Suprapubic skin (tissue), 4 donors: Measurements from ENCODE around the gene CD300A. TPM values are rescaled to one million over a fixed set of nuclear protein-coding genes. Genes with fewer than 3 reads are reported as not detected.
A peak's percentile ranks its signal among the peaks of the same experiment; 100 is the strongest.

Experiments used
- DNase-seq, 2 donors: peaks; one replicate each; pipeline ENCODE4 v3.0.0-alpha.2; 2019; ENCODE audit warnings: low spot score in 2 of 2
- H3K27ac ChIP-seq: fragments of 200-600 bp; sonication (generic); one replicate; pipeline ENCODE4 v1.5.1; 2019
- H3K27me3 ChIP-seq: fragments of 200-600 bp; sonication (generic); one replicate; pipeline ENCODE4 v1.5.1; 2019
- H3K36me3 ChIP-seq: fragments of 200-600 bp; sonication (generic); one replicate; pipeline ENCODE4 v1.5.1; 2019
- H3K4me1 ChIP-seq: fragments of 200-600 bp; sonication (generic); one replicate; pipeline ENCODE4 v1.5.1; 2019
- H3K4me3 ChIP-seq: fragments of 200-600 bp; sonication (generic); one replicate; pipeline ENCODE4 v1.5.1; 2019; ENCODE audit warnings: mild to moderate bottlenecking
- H3K9me3 ChIP-seq: fragments of 200-600 bp; sonication (generic); one replicate; pipeline ENCODE4 v1.5.1; 2019
- EP300 ChIP-seq: sonication (generic); formaldehyde crosslinking; IDR thresholded peaks from one replicate; pipeline ENCODE4 v1.6.1; 2017; ENCODE audit warnings: antibody characterized with exemption
- POLR2A ChIP-seq, 2 donors: fragments of 450-650 bp; IDR thresholded peaks; one replicate each; pipeline ENCODE4 v1.6.1; 2017; ENCODE audit warnings: antibody characterized with exemption in 2 of 2, mild to moderate bottlenecking in 2 of 2, moderate library complexity in 2 of 2
- POLR2AphosphoS5 ChIP-seq, 3 donors: sonication (generic); formaldehyde crosslinking; IDR thresholded peaks; one replicate each; pipeline ENCODE4 v1.6.1; 2017; ENCODE audit warnings: antibody characterized with exemption in 3 of 3
- WGBS: methylation state at CpG from one replicate; pipeline ENCODE4 v1.1.5; 2018; 5-methylcytosine and 5-hydroxymethylcytosine counted together
- total RNA-seq, 4 donors: library from RNA; depleted of rRNA; stranded (reverse); fragments of >200 nt; gene quantifications; one replicate each; pipeline ENCODE4 v1.1.0, GENCODE V29; 2016
- TF ChIP-seq, protein P1 (sequence below), 2 donors: fragments of 200-600 bp in 1 of 2; fragments of 450-650 bp in 1 of 2; sonication (generic) in 1 of 2; IDR thresholded peaks; one replicate each; pipeline ENCODE4 v1.5.1; 2016 to 2019; ENCODE audit warnings: antibody characterized with exemption in 2 of 2, mild to moderate bottlenecking in 1 of 2, moderate library complexity in 1 of 2

Gene CD300A
- 1 to 10 TPM; 1.4 to 6.3 (median 2.9) TPM for total RNA-seq

GRCh38 chr17:74466111-74466827, at the start of gene CD300A:
Gene CD300A, plus strand, starts transcription at chr17:74466634. Its CDS starts 70 bp downstream, at chr17:74466704.
- no peak for DNase-seq

DNA sequence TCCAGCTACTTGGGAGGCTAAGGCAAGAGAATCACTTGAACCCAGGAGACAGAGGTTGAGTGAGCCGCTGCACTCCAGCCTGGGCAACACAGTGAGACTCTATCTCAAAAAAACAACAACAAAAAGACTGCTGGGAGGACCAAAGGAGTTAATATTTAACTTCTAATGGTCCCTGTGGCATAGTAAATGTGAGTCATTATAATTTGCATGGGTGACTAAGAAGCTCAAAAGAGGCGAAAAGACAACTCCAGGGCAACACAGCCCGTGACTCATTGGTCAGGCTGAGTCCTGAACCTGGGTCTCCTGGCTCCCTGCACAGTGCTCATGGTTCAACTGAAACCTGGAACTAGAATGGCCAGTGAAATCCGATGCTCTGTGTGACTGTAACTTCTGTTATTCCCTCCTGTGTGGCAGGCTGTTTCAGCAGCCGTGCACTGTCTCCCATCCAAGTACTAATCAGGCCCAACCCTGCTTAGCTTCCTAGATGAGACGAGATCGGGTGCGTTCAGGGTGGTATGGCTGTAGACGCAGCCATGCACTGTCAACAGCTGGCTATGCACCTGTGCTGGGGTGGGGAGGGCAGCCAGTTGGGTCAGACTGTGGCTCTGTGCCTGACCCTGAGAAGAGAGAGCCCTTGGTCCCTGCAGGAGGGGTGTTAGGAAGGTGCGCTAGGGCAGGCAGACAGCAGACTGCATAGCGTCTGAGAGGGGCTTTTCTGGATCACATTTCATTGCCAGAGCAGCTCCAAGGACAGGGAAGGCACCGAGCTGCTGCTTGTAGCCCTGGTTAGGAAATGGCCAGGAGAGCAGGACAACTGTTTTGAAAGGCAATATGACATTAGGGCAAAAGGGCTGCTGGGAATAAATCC, 49.0 kb upstream of the CD300A start:
- H3K27me3 ChIP-seq, result peaks cover 3% of the 10 kb centered on the region
- H3K9me3 ChIP-seq, result no peaks in the 10 kb centered on the region
- no peak overlapping the region for H3K4me3 ChIP-seq
- H3K4me1 ChIP-seq, result peaks cover 4% of the 10 kb centered on the region
- WGBS, result 60% methylated on average over 10 of the region's 12 CpGs
- no peak for DNase-seq
- TF ChIP-seq EP300 (no peak), POLR2AphosphoS5 (IDR thresholded peaks at IDR 0.05) (no peak), POLR2A (IDR thresholded peaks at IDR 0.05) (no peak)
- TF ChIP-seq, protein P1, sequence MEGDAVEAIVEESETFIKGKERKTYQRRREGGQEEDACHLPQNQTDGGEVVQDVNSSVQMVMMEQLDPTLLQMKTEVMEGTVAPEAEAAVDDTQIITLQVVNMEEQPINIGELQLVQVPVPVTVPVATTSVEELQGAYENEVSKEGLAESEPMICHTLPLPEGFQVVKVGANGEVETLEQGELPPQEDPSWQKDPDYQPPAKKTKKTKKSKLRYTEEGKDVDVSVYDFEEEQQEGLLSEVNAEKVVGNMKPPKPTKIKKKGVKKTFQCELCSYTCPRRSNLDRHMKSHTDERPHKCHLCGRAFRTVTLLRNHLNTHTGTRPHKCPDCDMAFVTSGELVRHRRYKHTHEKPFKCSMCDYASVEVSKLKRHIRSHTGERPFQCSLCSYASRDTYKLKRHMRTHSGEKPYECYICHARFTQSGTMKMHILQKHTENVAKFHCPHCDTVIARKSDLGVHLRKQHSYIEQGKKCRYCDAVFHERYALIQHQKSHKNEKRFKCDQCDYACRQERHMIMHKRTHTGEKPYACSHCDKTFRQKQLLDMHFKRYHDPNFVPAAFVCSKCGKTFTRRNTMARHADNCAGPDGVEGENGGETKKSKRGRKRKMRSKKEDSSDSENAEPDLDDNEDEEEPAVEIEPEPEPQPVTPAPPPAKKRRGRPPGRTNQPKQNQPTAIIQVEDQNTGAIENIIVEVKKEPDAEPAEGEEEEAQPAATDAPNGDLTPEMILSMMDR (IDR thresholded peaks at IDR 0.05), result no peak
- H3K27ac ChIP-seq, result no peak overlapping the region
- H3K36me3 ChIP-seq, result no peaks in the 10 kb centered on the region

More at GRCh38 chr17:74466111-74466827, at the start of gene CD300A:
- Histone ChIP-seq H3K4me1 (peaks cover 5% of the 10 kb centered on the region), H3K36me3 (no peaks in the 10 kb centered on the region), H3K4me3 (peak within 1 kb of the TSS; percentile 34), H3K9me3 (no peaks in the 10 kb centered on the region), H3K27ac (no peak within 1 kb of the TSS), H3K27me3 (peaks cover 32% of the 10 kb centered on the region)
- 8% methylated on average over 25 of the region's 25 CpGs for WGBS
- TF ChIP-seq EP300 (no peak), POLR2A (IDR thresholded peaks at IDR 0.05) (no peak), POLR2AphosphoS5 (IDR thresholded peaks at IDR 0.05) (no peak)
- TF ChIP-seq, protein P1 (IDR thresholded peaks at IDR 0.05), result no peak

DNA sequence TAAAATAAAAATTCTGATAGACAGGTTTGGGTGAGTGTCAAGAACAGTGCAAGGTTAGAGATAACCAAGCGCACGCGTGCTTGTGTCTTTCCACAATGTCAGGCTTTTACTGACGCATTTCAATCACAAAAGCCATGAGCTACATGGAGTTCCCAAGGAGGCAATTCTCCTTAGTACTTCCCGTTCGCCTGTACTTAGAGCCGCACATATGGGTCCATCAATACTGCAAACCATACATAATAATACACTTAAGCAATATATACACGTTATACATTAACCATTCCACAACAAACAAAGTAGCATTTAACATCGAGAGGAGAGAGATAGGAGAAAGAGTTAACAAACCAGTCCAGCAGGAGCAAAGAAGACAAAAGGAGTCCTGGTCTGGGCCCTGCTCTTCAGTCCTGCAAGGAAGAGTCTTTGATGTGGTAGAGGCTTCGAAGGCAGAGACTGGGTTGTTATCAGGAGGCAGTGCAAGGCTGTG, 46.5 kb upstream of the CD300A start:
- no peak overlapping the region for H3K4me3 ChIP-seq
- no peaks in the 10 kb centered on the region for H3K36me3 ChIP-seq
- WGBS, result 78% methylated on average over 10 of the region's 10 CpGs
- peaks cover 11% of the 10 kb centered on the region for H3K27me3 ChIP-seq
- DNase-seq, result no peak
- H3K27ac ChIP-seq, result no peak overlapping the region
- TF ChIP-seq EP300 (no peak), POLR2A (IDR thresholded peaks at IDR 0.05) (no peak), POLR2AphosphoS5 (IDR thresholded peaks at IDR 0.05) (no peak)
- TF ChIP-seq, protein P1 (IDR thresholded peaks at IDR 0.05), result no peak
- H3K9me3 ChIP-seq, result no peaks in the 10 kb centered on the region
- peaks cover 10% of the 10 kb centered on the region for H3K4me1 ChIP-seq

- TF ChIP-seq EP300 (no peak), POLR2A (IDR thresholded peaks at IDR 0.05) (no peak), POLR2AphosphoS5 (IDR thresholded peaks at IDR 0.05) (no peak)
- TF ChIP-seq, protein P1 (IDR thresholded peaks at IDR 0.05), result no peak
- Histone ChIP-seq H3K4me3 (no peak overlapping the region), H3K9me3 (no peaks in the 10 kb centered on the region), H3K4me1 (peaks cover 31% of the 10 kb centered on the region), H3K27ac (no peak overlapping the region), H3K27me3 (peaks cover 11% of the 10 kb centered on the region), H3K36me3 (no peaks in the 10 kb centered on the region)
- no peak for DNase-seq
- 92% methylated on average over 7 of the region's 7 CpGs for WGBS
Measured at GRCh38 chr17:74424117-74424516, 42.3 kb upstream of the CD300A start.

- no peak overlapping the region for H3K4me3 ChIP-seq
- H3K27me3 ChIP-seq, result peaks cover 11% of the 10 kb centered on the region
- no peak overlapping the region for H3K27ac ChIP-seq
- TF ChIP-seq POLR2A (IDR thresholded peaks at IDR 0.05), result no peak
- no peak for TF ChIP-seq EP300
- TF ChIP-seq POLR2AphosphoS5 (IDR thresholded peaks at IDR 0.05), result no peak
- TF ChIP-seq, protein P1 (IDR thresholded peaks at IDR 0.05), result no peak
- DNase-seq, result no peak
- no peaks in the 10 kb centered on the region for H3K36me3 ChIP-seq
- WGBS, result 41% methylated on average over 11 of the region's 14 CpGs
- H3K4me1 ChIP-seq, result peaks cover 36% of the 10 kb centered on the region
- H3K9me3 ChIP-seq, result no peaks in the 10 kb centered on the region
Measured at GRCh38 chr17:74424657-74425056, 41.8 kb upstream of the CD300A start.
